ENCODE results near the gene PACS2. TPM values are rescaled to one million over a fixed set of nuclear protein-coding genes. Genes with fewer than 3 reads are reported as not detected.
"Not testable (repeated sequence)": the region's sequence is repeated elsewhere in the genome, so short reads cannot be mapped to it uniquely, and the experiment has no call there.

The PACS2 gene
- total RNA-seq, 1 donor from 2014 or later, result 32.3 TPM

- intact Hi-C loops (cut with micrococcal nuclease), result no loop called here
- DNase-seq (ENCODE audit: low spot score), result no peak
- Mint-ChIP-seq H3K27ac (no peak overlapping the region), H3K9me3 (no peaks in the 10 kb centered on the region), H3K4me1 (ENCODE audit: low read depth) (peaks cover 6% of the 10 kb centered on the region), H3K27me3 (ENCODE audit: insufficient read depth) (no peaks in the 10 kb centered on the region), H3K36me3 (ENCODE audit: low read depth) (peaks cover 4% of the 10 kb centered on the region), H3K4me3 (no peak overlapping the region)
Observed at GRCh38 chr14:105324871-105325270, 10.3 kb downstream of the PACS2 start.

DNA sequence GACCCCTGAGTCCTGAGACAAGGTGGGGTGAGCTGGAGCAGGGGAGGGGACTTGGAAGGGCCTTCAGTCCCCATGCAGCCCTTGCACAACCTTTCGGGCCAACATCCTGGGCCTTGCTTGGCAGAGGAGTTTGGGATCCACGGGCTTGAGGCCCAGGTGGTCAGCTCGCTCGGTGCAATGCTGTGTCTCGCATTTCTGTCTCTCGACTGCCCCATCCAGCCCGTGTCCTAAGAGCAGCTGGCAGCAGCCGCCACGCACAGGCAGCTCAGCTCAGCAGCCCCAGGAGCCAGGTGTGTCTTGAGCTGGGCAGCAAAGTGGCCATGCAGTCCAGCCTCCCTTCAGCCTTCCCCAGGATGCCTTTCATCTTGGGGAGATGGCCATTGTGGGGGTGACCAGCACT is 10.8 kb downstream of the PACS2 start:
- no peak for DNase-seq (ENCODE audit: low spot score)
- H3K27me3 Mint-ChIP-seq (ENCODE audit: insufficient read depth), result no peaks in the 10 kb centered on the region

GRCh38 chr14:105325716-105326567 is 11.4 kb downstream of the PACS2 start:
- no peak for DNase-seq (ENCODE audit: low spot score)
- Mint-ChIP-seq H3K4me3 (no peak overlapping the region), H3K27ac (no peak overlapping the region), H3K4me1 (ENCODE audit: low read depth) (peaks cover 6% of the 10 kb centered on the region), H3K9me3 (no peaks in the 10 kb centered on the region), H3K36me3 (ENCODE audit: low read depth) (peaks cover 4% of the 10 kb centered on the region), H3K27me3 (ENCODE audit: insufficient read depth) (no peaks in the 10 kb centered on the region)
- intact Hi-C loops (cut with micrococcal nuclease), result no loop called here

More for the DNA sequence above, 10.8 kb downstream of the PACS2 start:
- peaks cover 6% of the 10 kb centered on the region for H3K4me1 Mint-ChIP-seq (ENCODE audit: low read depth)
- intact Hi-C loops (cut with micrococcal nuclease), result no loop called here
- H3K4me3 Mint-ChIP-seq, result no peak overlapping the region
- no peaks in the 10 kb centered on the region for H3K9me3 Mint-ChIP-seq
- peaks cover 4% of the 10 kb centered on the region for H3K36me3 Mint-ChIP-seq (ENCODE audit: low read depth)
- no peak overlapping the region for H3K27ac Mint-ChIP-seq

DNA sequence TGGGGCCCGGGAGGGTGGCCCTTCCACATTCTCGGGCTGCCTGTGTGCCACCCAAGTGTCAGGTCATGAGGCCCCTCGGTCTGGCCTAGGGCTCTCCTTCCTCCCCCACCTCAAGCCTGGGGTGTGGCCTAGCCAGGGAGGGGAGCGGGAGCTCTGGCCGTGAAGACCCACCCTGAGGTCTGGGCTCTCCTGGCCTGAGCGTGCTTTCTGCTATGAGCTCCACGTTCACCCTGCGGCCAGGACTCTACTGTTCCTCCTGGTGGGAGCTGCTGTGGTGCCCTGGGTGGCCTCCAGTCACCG is 12.0 kb downstream of the PACS2 start:
- Mint-ChIP-seq H3K36me3 (ENCODE audit: low read depth) (peaks cover 4% of the 10 kb centered on the region), H3K27me3 (ENCODE audit: insufficient read depth) (no peaks in the 10 kb centered on the region), H3K9me3 (no peaks in the 10 kb centered on the region), H3K4me3 (no peak overlapping the region), H3K27ac (no peak overlapping the region), H3K4me1 (ENCODE audit: low read depth) (peaks cover 10% of the 10 kb centered on the region)
- no peak for DNase-seq (ENCODE audit: low spot score)
- intact Hi-C loops (cut with micrococcal nuclease), result no loop called here

- Mint-ChIP-seq H3K36me3 (ENCODE audit: low read depth) (peaks cover 4% of the 10 kb centered on the region), H3K27me3 (ENCODE audit: insufficient read depth) (no peaks in the 10 kb centered on the region)
Observed at GRCh38 chr14:105326891-105327694, 12.5 kb downstream of the PACS2 start.

DNA sequence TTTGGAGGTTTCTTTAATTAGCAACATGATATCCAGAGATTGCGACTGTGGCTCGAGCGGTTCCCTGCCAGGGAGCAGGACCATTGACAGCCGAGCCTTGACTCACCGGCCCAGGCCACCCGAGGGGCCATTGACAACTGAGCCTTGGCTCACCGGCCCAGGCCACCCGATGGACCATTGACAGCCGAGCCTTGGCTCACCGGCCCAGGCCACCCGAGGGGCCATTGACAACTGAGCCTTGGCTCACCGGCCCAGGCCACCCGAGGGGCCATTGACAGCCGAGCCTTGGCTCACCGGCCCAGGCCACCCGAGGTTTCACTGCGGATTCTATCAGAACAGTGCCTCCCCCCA is 13.1 kb downstream of the PACS2 start:
- DNase-seq (ENCODE audit: low spot score); H3K27ac Mint-ChIP-seq; H3K27me3 Mint-ChIP-seq (ENCODE audit: insufficient read depth); H3K9me3 Mint-ChIP-seq; intact Hi-C loops (cut with micrococcal nuclease); H3K36me3 Mint-ChIP-seq (ENCODE audit: low read depth); H3K4me3 Mint-ChIP-seq: not testable (repeated sequence)
- H3K4me1 Mint-ChIP-seq (ENCODE audit: low read depth), result peaks cover 16% of the 10 kb centered on the region

More at GRCh38 chr14:105326891-105327694, 12.5 kb downstream of the PACS2 start:
- Mint-ChIP-seq H3K27ac (no peak overlapping the region), H3K4me3 (no peak overlapping the region), H3K9me3 (no peaks in the 10 kb centered on the region), H3K4me1 (ENCODE audit: low read depth) (peaks cover 16% of the 10 kb centered on the region)
- DNase-seq (ENCODE audit: low spot score), result no peak
- intact Hi-C loops (cut with micrococcal nuclease), result no loop called here

DNA sequence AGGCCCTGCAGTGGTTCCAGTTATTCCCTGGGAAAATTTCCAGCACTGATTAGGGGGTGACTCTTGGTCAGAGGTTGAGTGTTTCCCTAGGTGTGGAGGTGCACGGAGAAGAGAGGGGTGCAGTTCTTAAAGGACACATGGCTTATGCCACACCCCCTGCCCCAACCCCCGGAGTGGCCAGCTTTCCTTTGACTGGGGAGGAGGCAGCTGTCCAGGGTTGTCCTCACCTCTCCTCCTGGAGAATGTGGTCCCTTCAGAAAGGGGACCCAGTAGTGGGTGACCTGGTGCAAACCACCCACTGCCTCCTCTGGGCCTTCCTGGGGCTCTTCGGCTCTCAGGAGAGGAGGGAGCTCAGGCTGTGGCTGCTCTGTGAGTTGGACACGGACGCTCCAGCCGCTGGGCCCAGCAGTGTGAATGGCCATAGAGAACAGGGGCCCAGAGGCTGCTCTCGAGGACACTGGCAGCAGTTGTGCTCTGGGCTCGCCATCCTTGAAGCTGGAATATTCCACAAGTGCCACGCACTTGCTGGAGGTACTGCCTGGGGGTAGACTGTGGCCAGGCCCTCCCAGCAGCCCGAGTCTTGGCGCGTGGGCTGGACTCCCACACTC is 13.6 kb downstream of the PACS2 start:
- DNase-seq (ENCODE audit: low spot score), result no peak
- no peaks in the 10 kb centered on the region for H3K9me3 Mint-ChIP-seq
- no peaks in the 10 kb centered on the region for H3K27me3 Mint-ChIP-seq (ENCODE audit: insufficient read depth)
- H3K4me3 Mint-ChIP-seq, result no peak overlapping the region
- intact Hi-C loops (cut with micrococcal nuclease), result no loop called here
- H3K36me3 Mint-ChIP-seq (ENCODE audit: low read depth), result peaks cover 3% of the 10 kb centered on the region
- no peak overlapping the region for H3K27ac Mint-ChIP-seq
- H3K4me1 Mint-ChIP-seq (ENCODE audit: low read depth), result peaks cover 14% of the 10 kb centered on the region

DNA sequence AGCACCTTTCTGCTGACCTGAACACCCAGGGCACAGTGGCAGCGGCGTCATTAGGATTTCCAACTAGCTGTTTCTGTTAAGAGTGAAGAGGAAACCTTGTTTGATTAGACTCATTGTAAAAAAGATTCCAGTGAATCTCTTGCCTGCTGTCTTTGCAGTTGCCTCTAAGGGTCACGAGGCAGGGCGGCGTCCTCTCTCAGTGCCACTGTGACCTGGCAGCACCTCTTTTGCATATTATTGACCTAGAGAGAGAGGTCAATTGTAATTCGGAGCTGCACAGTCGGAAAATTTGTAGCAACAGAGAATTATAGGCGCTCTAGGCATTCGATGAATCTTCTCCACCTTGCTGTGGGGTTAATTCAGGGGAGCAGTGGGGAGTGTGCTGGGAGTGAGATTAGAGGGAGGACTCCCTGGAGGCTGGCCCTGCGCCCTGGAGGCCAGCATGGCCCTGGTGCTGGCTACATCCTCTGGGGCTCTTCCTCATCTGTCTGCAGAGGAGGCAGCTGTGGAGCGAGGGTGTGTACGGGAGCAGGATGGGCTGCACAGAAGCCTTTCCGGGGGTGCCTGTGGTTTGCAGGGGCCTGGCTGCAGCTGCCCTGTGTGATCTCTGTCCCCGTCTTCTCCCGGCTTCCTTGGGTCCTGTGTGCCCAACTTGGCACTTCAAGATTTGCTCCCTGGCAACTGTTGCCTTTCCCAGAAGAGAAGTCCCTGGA is 14.3 kb downstream of the PACS2 start:
- DNase-seq (ENCODE audit: low spot score), result no peak
- Mint-ChIP-seq H3K36me3 (ENCODE audit: low read depth) (no peaks in the 10 kb centered on the region), H3K4me3 (no peak overlapping the region), H3K27me3 (ENCODE audit: insufficient read depth) (no peaks in the 10 kb centered on the region), H3K4me1 (ENCODE audit: low read depth) (peaks cover 10% of the 10 kb centered on the region), H3K27ac (no peak overlapping the region), H3K9me3 (no peaks in the 10 kb centered on the region)
- intact Hi-C loops (cut with micrococcal nuclease), result no loop called here

- intact Hi-C loops (cut with micrococcal nuclease), result no loop called here
- no peak for DNase-seq (ENCODE audit: low spot score)
Observed at GRCh38 chr14:105329411-105330150, 15.0 kb downstream of the PACS2 start.

DNA sequence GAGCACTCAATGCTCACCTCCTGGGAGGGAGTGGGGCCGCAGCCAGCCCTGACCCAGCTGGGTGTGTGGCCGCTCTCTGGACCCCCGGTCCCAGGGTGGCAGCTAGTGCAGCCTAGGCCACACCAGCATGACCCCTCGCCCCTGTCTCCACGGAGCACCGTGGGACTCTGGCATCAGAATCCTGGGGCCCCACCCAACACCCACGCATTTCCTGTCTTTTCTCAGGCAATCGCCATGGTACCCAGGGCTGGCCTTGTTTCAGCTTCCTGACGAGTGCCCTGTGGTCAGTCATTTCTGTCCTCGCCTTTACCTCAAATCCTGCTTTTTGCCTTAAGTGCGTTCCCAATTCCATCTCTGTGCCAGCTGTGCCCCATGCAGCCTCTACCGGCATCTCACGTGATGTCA is 15.9 kb downstream of the PACS2 start:
- no peak overlapping the region for H3K4me3 Mint-ChIP-seq
- intact Hi-C loops (cut with micrococcal nuclease), result no loop called here

More at GRCh38 chr14:105329411-105330150, 15.0 kb downstream of the PACS2 start:
- Mint-ChIP-seq H3K27me3 (ENCODE audit: insufficient read depth) (no peaks in the 10 kb centered on the region), H3K4me1 (ENCODE audit: low read depth) (peaks cover 10% of the 10 kb centered on the region), H3K9me3 (no peaks in the 10 kb centered on the region), H3K36me3 (ENCODE audit: low read depth) (no peaks in the 10 kb centered on the region), H3K27ac (no peak overlapping the region), H3K4me3 (no peak overlapping the region)

DNA sequence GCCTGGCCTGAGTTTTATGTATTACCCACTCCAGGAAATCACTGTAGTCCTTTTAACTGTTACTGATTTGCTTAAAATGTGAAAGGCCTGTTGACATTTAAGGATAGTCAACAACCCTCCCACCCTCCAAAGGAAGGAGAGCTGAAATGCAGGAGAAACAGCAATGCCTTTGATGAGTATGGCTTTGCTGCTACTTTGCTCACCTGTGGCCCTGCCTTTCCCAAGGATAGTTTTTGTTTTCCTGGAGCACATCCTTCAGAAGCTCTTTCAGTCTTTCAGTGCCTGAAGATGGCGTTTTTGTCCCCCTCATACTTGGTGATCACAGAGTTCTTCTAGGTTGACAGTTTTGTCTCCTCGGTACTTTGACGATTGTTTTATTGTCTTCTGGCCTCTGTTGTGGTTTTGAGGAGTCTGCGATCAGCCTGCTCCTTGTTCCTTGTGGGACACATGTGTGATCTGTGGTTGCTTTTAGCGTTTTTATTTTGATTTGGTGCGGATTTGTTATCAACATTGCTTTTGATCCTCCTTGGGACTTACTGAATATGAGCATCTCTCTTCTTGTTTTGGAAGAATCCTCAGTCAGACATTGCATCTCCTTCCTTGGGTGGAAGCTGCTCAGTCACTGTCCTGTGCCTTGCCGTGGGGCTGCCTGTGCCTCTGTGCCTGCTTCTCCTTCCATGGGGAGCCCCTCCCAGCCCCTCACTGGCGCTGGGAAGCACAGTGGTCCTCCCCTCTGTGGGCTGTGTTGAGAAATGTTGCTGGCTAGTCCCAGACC is 17.2 kb downstream of the PACS2 start:
- H3K27me3 Mint-ChIP-seq (ENCODE audit: insufficient read depth), result no peaks in the 10 kb centered on the region
- peaks cover 10% of the 10 kb centered on the region for H3K4me1 Mint-ChIP-seq (ENCODE audit: low read depth)
- intact Hi-C loops (cut with micrococcal nuclease), result no loop called here
- H3K27ac Mint-ChIP-seq, result no peak overlapping the region
- DNase-seq (ENCODE audit: low spot score), result no peak
- H3K9me3 Mint-ChIP-seq, result no peaks in the 10 kb centered on the region
- no peak overlapping the region for H3K4me3 Mint-ChIP-seq
- H3K36me3 Mint-ChIP-seq (ENCODE audit: low read depth), result no peaks in the 10 kb centered on the region

More for the DNA sequence above, 15.9 kb downstream of the PACS2 start:
- Mint-ChIP-seq H3K36me3 (ENCODE audit: low read depth) (no peaks in the 10 kb centered on the region), H3K27ac (no peak overlapping the region), H3K27me3 (ENCODE audit: insufficient read depth) (no peaks in the 10 kb centered on the region), H3K9me3 (no peaks in the 10 kb centered on the region), H3K4me1 (ENCODE audit: low read depth) (peaks cover 10% of the 10 kb centered on the region)
- DNase-seq (ENCODE audit: low spot score), result no peak
